Measurements from ENCODE around the gene PRSS57. TPM values are rescaled to one million over a fixed set of nuclear protein-coding genes. Genes with fewer than 3 reads are reported as not detected.

PRSS57 gene
- not detected in 2 replicates for total RNA-seq

DNA sequence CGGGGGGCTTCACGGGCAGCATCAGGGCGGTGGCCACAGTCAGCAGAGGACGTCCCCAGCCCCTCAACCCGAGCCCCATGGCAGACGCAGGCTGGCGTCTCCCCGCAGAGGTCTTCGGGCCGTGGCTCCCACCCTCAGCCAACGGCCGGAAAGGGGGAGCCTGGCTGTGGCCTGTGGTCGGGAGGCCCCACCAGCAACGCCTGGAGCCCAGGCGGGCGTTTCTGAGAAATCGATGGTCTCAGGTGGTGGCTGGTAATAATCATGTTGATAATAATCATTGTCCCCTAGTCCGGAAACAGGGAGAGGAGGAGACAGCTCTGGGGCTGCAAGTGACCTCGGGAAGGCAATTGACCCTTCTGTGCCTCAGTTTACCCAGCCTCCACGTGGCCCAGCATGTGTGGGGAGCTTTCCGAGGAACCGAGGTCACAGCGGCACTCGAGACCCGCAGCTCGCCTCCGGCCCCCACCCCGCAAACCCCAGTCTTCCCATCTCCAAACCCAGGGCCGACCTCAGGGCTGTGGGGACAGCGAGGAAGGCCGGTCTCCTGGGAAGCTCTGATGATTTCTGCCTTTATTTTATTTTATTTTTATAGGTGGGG is at the start of gene PRSS57:
TSS of gene PRSS57 (minus strand) at position 101 of the 598 bp plus-strand sequence. CDS start at position 79, 22 bp downstream.

DNA sequence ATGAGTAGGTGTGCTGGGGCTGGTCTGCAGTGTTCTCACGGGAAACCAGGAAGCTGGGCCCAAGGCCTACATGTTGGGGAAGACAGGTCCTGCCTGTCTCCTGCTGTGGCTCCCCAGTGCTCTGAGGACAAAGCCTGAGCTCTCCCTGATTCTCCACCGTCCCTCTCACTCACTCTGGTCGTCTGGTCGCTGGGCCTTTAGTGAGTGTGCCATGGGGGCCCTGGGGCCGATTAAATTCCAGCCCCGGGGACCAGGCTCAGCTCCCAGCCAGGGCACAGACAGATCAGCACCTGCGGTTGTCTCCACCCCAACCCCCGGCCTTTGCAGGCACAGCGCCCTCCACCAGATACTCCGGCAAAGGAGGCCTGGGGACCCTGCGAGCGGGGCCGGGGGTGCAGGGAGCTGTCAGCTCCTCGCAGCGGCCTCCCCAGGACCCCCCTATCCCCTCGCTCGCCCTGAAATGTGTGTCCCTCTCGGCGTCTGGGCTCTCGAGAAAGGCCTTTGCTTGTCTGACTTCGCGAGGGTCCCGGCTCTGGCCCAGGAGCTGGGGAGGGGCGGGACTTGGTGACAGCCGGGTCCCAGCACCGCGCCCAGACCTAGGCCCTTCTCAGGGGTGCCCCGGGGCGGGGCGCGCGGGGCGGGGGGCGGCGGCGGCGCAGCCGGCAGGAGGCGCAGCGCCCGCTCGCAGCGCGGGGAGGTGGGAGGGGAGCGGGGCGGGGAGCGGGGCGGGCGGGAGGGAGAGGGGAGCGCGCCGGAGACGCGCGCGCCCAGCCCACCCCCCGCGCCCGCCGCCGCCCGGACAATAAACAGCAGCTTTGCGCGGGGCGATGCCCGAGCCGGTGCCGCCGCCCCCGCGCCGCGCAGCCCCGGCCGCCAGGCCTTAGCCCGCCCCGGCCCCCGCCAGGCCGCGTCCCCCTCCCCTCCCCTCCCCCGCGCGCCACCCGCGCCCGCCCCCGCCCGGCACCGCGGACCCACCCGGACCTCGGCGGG is 13.2 kb upstream of the PRSS57 start, which contains the start of gene PALM:
TSS of gene PALM (plus strand) at position 782 of the 990 bp plus-strand sequence. CDS start 212 bp downstream, outside the sequence.

DNA sequence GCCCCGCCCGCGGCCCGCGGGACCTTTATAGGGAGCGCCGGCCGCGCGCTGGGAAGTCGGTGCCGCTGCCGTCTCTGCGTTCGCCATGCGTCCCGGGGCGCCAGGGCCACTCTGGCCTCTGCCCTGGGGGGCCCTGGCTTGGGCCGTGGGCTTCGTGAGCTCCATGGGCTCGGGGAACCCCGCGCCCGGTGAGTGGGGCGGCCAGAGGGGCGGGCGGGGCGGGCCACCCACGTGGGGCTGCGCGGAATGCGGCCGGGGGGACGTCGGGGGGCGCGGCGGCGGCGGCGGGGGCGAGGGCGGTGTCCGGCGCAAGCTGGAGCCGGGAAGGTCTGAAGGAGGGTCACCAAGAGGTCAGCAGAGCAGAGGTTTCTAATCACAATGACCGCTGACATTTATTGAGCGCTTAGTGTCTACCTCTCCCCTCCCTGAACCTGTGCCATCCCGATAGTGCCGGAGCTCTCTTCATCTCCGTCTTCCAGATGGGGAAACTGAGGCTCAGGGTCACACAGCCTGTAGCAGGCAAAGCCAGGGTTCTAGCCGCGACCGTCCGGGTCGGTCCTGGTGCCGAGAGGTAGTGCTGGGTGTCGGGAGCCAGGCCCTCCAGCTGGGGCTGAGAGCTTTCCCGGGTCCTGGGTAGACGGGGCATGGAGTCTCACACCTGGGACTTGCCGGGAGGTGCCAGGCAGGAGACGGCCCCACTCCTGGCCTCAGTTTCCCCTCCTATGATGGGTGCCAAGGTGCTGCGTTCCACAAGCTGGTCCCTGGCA is 18.7 kb downstream of the PRSS57 start, which contains the start of gene FSTL3:
TSS of gene FSTL3 (plus strand) at position 54 of the 767 bp plus-strand sequence. CDS start at position 86, 32 bp downstream.

DNA sequence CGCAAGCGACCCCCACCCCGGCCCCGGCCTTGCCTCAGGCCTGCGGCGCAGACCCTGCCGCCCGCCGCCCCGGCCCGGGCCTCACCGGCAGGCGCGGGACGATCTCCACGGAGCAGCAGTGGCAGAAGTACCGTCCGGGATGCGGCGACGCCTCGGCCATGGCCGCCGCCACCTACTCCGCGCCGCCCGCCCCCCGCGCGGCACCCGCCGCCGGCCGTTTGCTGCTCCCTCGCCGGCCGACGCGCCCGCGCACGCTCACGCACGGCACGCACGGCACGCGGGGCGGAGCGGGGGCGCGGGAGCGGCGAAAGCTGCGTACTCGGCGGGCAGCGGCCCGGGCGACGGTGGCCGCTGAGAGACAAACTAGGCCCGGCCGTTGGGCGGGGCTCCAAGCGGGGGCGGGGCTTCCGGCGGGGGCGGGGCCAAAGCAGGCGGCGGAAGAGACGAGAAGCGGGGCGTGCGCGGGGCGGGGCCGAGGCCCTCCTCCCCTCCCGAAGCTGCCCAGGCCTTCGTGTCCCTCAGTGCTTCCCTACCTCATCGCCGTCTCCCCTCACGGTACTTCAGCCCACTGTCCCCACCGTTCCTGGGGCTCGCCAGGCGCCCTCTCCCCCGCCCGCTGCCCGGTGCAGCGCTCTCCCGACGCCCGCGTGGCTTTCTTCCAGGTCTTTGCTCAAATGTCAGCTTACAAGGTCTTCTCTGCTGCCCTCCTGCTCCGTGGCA is 32.1 kb downstream of the PRSS57 start, which contains the start of gene RNF126:
TSS of gene RNF126 (minus strand) at position 253 of the 720 bp plus-strand sequence. CDS start at position 160, 93 bp downstream.

DNA sequence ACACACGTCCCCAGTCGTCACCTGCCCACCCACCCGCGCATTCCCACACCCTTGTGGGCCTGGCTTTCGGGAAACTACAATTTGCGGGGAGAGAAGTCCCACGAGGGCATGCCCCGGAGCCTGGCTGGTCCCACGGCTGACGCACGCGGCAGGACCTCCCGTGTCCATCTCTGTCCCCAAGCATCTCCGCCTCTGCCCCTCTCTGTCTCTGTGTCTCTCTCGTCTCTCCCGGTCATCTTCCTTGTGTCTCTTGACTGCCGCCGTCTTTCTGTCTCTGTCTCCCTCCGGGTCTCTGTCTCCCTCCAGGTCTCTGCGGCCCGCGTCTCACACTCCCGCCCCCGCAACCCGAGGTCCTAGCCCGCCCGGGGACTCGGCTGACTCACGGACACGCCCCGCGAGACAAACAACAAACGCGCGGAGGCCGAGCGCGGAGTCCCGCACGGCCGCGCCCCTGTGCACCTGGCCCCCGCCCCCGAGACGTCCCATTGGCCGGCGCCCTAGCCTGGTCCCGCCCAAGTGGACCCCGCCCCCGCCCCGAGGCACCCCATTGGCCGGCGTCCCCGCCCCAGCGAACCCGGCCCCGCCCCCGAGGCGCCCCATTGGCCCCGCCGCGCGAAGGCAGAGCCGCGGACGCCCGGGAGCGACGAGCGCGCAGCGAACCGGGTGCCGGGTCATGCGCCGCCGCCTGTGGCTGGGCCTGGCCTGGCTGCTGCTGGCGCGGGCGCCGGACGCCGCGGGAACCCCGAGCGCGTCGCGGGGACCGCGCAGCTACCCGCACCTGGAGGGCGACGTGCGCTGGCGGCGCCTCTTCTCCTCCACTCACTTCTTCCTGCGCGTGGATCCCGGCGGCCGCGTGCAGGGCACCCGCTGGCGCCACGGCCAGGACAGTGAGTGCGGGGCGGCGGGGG is 55.7 kb downstream of the PRSS57 start, which contains the start of gene FGF22:
TSS of gene FGF22 (plus strand) at position 627 of the 908 bp plus-strand sequence. CDS start at position 674, 47 bp downstream.

Other genes with a start within 250 kb of the PRSS57 start
- 0.39 and 0.73 TPM in 2 replicates for gene SHC2, start 234.4 kb downstream of the PRSS57 start, total RNA-seq
- gene MADCAM1, start 199.0 kb downstream of the PRSS57 start, total RNA-seq = under 0.01 and 0.37 TPM in 2 replicates
- 27.6 and 43.0 TPM in 2 replicates for gene TPGS1, start 188.0 kb downstream of the PRSS57 start, total RNA-seq
- gene CDC34, start 163.7 kb downstream of the PRSS57 start, total RNA-seq = 41.5 and 44.8 TPM in 2 replicates
- not detected in 2 replicates for gene GZMM, start 151.4 kb downstream of the PRSS57 start, total RNA-seq
- 287 and 293 TPM in 2 replicates for gene BSG, start 122.9 kb downstream of the PRSS57 start, total RNA-seq
- 0.37 and 0.59 TPM in 2 replicates for gene HCN2, start 105.6 kb downstream of the PRSS57 start, total RNA-seq
- 27.6 and 34.6 TPM in 2 replicates for gene POLRMT, start 61.9 kb downstream of the PRSS57 start, total RNA-seq
- gene FGF22, start 55.6 kb downstream of the PRSS57 start, total RNA-seq = not detected in 2 replicates
- gene RNF126, start 32.2 kb downstream of the PRSS57 start, total RNA-seq = 37.5 and 48.5 TPM in 2 replicates
- gene FSTL3, start 19.1 kb downstream of the PRSS57 start, total RNA-seq = 29.9 and 33.8 TPM in 2 replicates
- 2.5 and 9.9 TPM in 2 replicates for gene PALM, start 13.5 kb upstream of the PRSS57 start, total RNA-seq
- gene MISP, start 55.7 kb upstream of the PRSS57 start, total RNA-seq = 0.20 TPM in 1 of 2 replicates, not detected in the other
- 133 and 189 TPM in 2 replicates for gene PTBP1, start 102.0 kb upstream of the PRSS57 start, total RNA-seq
- gene PLPPR3, start 126.5 kb upstream of the PRSS57 start, total RNA-seq = not detected in 2 replicates
- not detected in 2 replicates for gene AZU1, start 132.4 kb upstream of the PRSS57 start, total RNA-seq
- not detected in 2 replicates for gene PRTN3, start 145.5 kb upstream of the PRSS57 start, total RNA-seq
- 0.20 and 0.37 TPM in 2 replicates for gene ELANE, start 156.9 kb upstream of the PRSS57 start, total RNA-seq
- 8.0 and 144 TPM in 2 replicates for gene CFD, start 164.2 kb upstream of the PRSS57 start, total RNA-seq
- 24.3 and 25.0 TPM in 2 replicates for gene MED16, start 197.7 kb upstream of the PRSS57 start, total RNA-seq
- not detected in 2 replicates for gene RNU6-9, start 198.0 kb upstream of the PRSS57 start, total RNA-seq
- gene R3HDM4, start 217.8 kb upstream of the PRSS57 start, total RNA-seq = 23.1 and 25.7 TPM in 2 replicates
- gene KISS1R, start 221.9 kb upstream of the PRSS57 start, total RNA-seq = not detected in 2 replicates
- 18.4 and 33.2 TPM in 2 replicates for gene ARID3A, start 230.6 kb upstream of the PRSS57 start, total RNA-seq